Measurements from ENCODE around the gene BACH1. TPM values are rescaled to one million over a fixed set of nuclear protein-coding genes. Genes with fewer than 3 reads are reported as not detected.

BACH1 gene
- total and polyA plus RNA-seq, 2 donors (not counting 3 experiments of a cell fraction or from before 2014, with no cell fraction given), result 7.2 to 28.8 TPM

DNA sequence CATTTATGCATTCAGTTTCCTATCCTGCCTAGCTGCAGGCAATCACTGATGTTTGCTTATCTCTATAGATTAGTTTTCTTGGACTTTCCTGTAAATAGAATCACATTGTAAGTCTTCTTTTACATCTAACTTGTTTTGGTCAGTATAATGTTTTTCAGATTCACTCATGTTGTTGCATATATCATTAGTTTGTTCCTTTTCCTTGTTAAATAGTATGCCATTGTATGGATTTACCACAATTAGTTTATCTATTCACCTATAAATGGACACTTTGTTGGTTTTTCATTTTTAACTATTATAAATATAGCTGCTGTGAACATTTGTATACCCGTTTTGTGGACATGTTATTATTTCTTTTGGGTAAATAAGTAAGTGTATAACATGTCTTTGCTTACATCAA is 44.2 kb upstream of the BACH1 start:
- H3K27ac ChIP-seq (ENCODE audit: insufficient read depth, low read depth, low read length), result no peak overlapping the region
- H4K20me1 ChIP-seq (replicated peaks; ENCODE audit: control insufficient read depth, extremely low read depth, insufficient read depth, low read length), result no peaks in the 10 kb centered on the region
- BruUV-seq (replicated peaks), result no TSS peak
- H3K4me3 ChIP-seq (replicated peaks in 1 of 3; ENCODE audit: insufficient read depth in 1 of 3, low read depth in 1 of 3, low read length in 3 of 3), result no peak overlapping the region
- H2AFZ ChIP-seq (ENCODE audit: low read depth, low read length), result no peak overlapping the region
- CTCF ChIA-PET, result no interaction called here
- POLR2A ChIA-PET, result no interaction called here
- no peaks in the 10 kb centered on the region for H3K27me3 ChIP-seq (ENCODE audit: control insufficient read depth in 2 of 2, insufficient read depth in 2 of 2, low read length in 2 of 2)
- no peaks in the 10 kb centered on the region for H3K9me3 ChIP-seq (replicated peaks; ENCODE audit: control insufficient read depth, insufficient read depth, low read length)
- no peak for TF ChIP-seq EZH2 (IDR thresholded peaks at IDR 0.05; ENCODE audit: borderline replicate concordance, low read depth, low read length, severe bottlenecking)
- no peak for TF ChIP-seq JUN (IDR thresholded peaks at IDR 0.05; ENCODE audit: borderline replicate concordance, insufficient read depth, insufficient read length, low read depth)
- TF ChIP-seq MYC (IDR thresholded peaks at IDR 0.05; ENCODE audit: low read depth, low read length), result no peak
- no peak for TF ChIP-seq GATA2 (IDR thresholded peaks at IDR 0.05; ENCODE audit: insufficient read depth, insufficient read length, low read depth, low read length)
- no peak for TF ChIP-seq POLR2AphosphoS5 (IDR thresholded peaks at IDR 0.05; ENCODE audit: insufficient read depth, low read depth, low read length)
- TF ChIP-seq CTCF (IDR thresholded peaks at IDR 0.05; ENCODE audit: extremely low read depth in 1 of 2, insufficient read depth in 1 of 2, low read depth in 1 of 2, low read length in 2 of 2), result no peak
- no peak for TF ChIP-seq MAX (IDR thresholded peaks at IDR 0.05; ENCODE audit: insufficient read depth, insufficient read length)
- no peak for TF ChIP-seq POLR2A (IDR thresholded peaks at IDR 0.05; ENCODE audit: low read depth, low read length)
- TF ChIP-seq FOS (IDR thresholded peaks at IDR 0.05; ENCODE audit: borderline replicate concordance, insufficient read depth, low read length), result no peak
- H3K9me1 ChIP-seq (replicated peaks; ENCODE audit: control insufficient read depth, extremely low read depth, insufficient read depth, low read length), result no peaks in the 10 kb centered on the region
- intact Hi-C loops (cut with micrococcal nuclease) (no loop called here), dilution Hi-C loops (cut with MboI; ENCODE audit: extremely low pct_ligation_motif_present, low sequenced_read_pairs) (no loop called here)
- H3K4me2 ChIP-seq (ENCODE audit: insufficient read depth, low read length), result no peak overlapping the region
- H3K4me1 ChIP-seq (ENCODE audit: control insufficient read depth, extremely low read depth, insufficient read depth, low read length), result peaks cover 23% of the 10 kb centered on the region
- H3K79me2 ChIP-seq (ENCODE audit: control insufficient read depth, insufficient read depth, low read length), result no peaks in the 10 kb centered on the region
- H3K9ac ChIP-seq (replicated peaks; ENCODE audit: extremely low read depth, insufficient read depth, low read length), result no peak overlapping the region
- no peak for FAIRE-seq
- DNase-seq (ENCODE audit: low read depth, low spot score), result no peak
- no peaks in the 10 kb centered on the region for H3K36me3 ChIP-seq (ENCODE audit: control insufficient read depth in 2 of 2, extremely low read depth in 1 of 2, insufficient read depth in 2 of 2, low read length in 2 of 2)

Data from endothelial cell of umbilical vein (primary cell).